ENCODE measurements around the gene WFS1. TPM values are rescaled to one million over a fixed set of nuclear protein-coding genes. Genes with fewer than 3 reads are reported as not detected.

WFS1 gene
- total RNA-seq, 2 donors from 2014 or later, result 77.9 to 131 TPM

- no peak for DNase-seq (ENCODE audit: low spot score)
These were observed 44.9 kb upstream of the WFS1 start for GRCh38 chr4:6224735-6225134.

GRCh38 chr4:6225469-6225868 lies 44.2 kb upstream of the WFS1 start:
- H3K9me3 ChIP-seq, result peaks cover 4% of the 10 kb centered on the region
- DNase-seq (ENCODE audit: low spot score) (no peak), ATAC-seq (ENCODE audit: insufficient number of reproducible peaks, low FRiP score, low read depth) (no peak)
- no peak overlapping the region for H3K4me3 ChIP-seq
- no peaks in the 10 kb centered on the region for H3K4me1 ChIP-seq (ENCODE audit: control insufficient read depth in 1 of 2, low read depth in 2 of 2)
- TF ChIP-seq CTCF (IDR thresholded peaks at IDR 0.05), result no peak
- no peak overlapping the region for H3K27ac ChIP-seq
- peaks cover 9% of the 10 kb centered on the region for H3K27me3 ChIP-seq (replicated peaks; ENCODE audit: insufficient read depth)
- H3K36me3 ChIP-seq, result no peaks in the 10 kb centered on the region

More at GRCh38 chr4:6224735-6225134, 44.9 kb upstream of the WFS1 start:
- peaks cover 9% of the 10 kb centered on the region for H3K27me3 ChIP-seq (replicated peaks; ENCODE audit: insufficient read depth)
- peaks cover 4% of the 10 kb centered on the region for H3K9me3 ChIP-seq
- no peak overlapping the region for H3K4me3 ChIP-seq
- TF ChIP-seq CTCF (IDR thresholded peaks at IDR 0.05), result no peak
- no peak for ATAC-seq (ENCODE audit: insufficient number of reproducible peaks, low FRiP score, low read depth)
- H3K27ac ChIP-seq, result no peak overlapping the region
- no peaks in the 10 kb centered on the region for H3K4me1 ChIP-seq (ENCODE audit: control insufficient read depth in 1 of 2, low read depth in 2 of 2)
- H3K36me3 ChIP-seq, result no peaks in the 10 kb centered on the region

DNA sequence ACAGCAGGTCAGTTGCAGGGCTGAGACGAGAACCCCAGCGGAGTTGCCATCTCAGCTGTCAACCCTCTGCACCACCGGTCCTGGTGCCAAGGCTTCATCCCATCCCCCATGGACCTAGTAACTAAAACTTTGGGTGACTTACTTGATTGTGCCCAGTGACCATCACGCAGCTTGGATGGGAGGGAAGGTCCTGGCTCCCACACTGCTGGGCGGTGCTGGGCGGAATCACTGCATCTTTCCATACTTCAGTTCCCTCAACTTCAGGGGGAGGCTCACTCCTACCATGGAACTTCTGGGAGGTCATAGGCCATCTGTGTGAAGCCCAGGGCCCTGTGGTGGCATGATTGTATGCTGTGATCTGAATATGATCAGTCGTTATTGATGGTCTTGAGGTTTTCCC lies 43.1 kb upstream of the WFS1 start:
- no peaks in the 10 kb centered on the region for H3K36me3 ChIP-seq
- H3K27ac ChIP-seq, result no peak overlapping the region
- DNase-seq (ENCODE audit: low spot score), result no peak
- H3K27me3 ChIP-seq (replicated peaks; ENCODE audit: insufficient read depth), result peaks cover 9% of the 10 kb centered on the region
- peaks cover 4% of the 10 kb centered on the region for H3K9me3 ChIP-seq
- ATAC-seq (ENCODE audit: insufficient number of reproducible peaks, low FRiP score, low read depth), result no peak
- H3K4me1 ChIP-seq (ENCODE audit: control insufficient read depth in 1 of 2, low read depth in 2 of 2), result no peaks in the 10 kb centered on the region
- TF ChIP-seq CTCF (IDR thresholded peaks at IDR 0.05), result no peak
- H3K4me3 ChIP-seq, result no peak overlapping the region

- DNase-seq (ENCODE audit: low spot score), result no peak
- H3K4me3 ChIP-seq, result no peak overlapping the region
- no peaks in the 10 kb centered on the region for H3K4me1 ChIP-seq (ENCODE audit: control insufficient read depth in 1 of 2, low read depth in 2 of 2)
- no peak overlapping the region for H3K27ac ChIP-seq
- H3K27me3 ChIP-seq (replicated peaks; ENCODE audit: insufficient read depth), result peaks cover 4% of the 10 kb centered on the region
- no peaks in the 10 kb centered on the region for H3K36me3 ChIP-seq
- TF ChIP-seq CTCF (IDR thresholded peaks at IDR 0.05), result no peak
- no peak for ATAC-seq (ENCODE audit: insufficient number of reproducible peaks, low FRiP score, low read depth)
- H3K9me3 ChIP-seq, result no peaks in the 10 kb centered on the region
These were observed 42.1 kb upstream of the WFS1 start for GRCh38 chr4:6227412-6228157.

- ATAC-seq (ENCODE audit: insufficient number of reproducible peaks, low FRiP score, low read depth), result no peak
- Histone ChIP-seq H3K27ac (no peak overlapping the region), H3K9me3 (no peaks in the 10 kb centered on the region), H3K4me1 (ENCODE audit: control insufficient read depth in 1 of 2, low read depth in 2 of 2) (no peaks in the 10 kb centered on the region), H3K36me3 (no peaks in the 10 kb centered on the region), H3K4me3 (no peak overlapping the region), H3K27me3 (replicated peaks; ENCODE audit: insufficient read depth) (no peaks in the 10 kb centered on the region)
- no peak for DNase-seq (ENCODE audit: low spot score)
- TF ChIP-seq CTCF (IDR thresholded peaks at IDR 0.05), result no peak
These were observed 41.2 kb upstream of the WFS1 start for GRCh38 chr4:6228158-6229067.
